Measurements from ENCODE around the gene RARB.

Gene RARB

GRCh38 chr3:25619382-25619781 is 191.3 kb downstream of the RARB start:
- DNase-seq: no peak

GRCh38 chr3:25620493-25620892 is 192.4 kb downstream of the RARB start:
- no peak for DNase-seq

GRCh38 chr3:25621087-25621486 is 193.0 kb downstream of the RARB start:
- no peak for DNase-seq

- DNase-seq: no peak
These were observed 203.9 kb downstream of the RARB start for GRCh38 chr3:25631989-25632388.

GRCh38 chr3:25633919-25634318 is 205.9 kb downstream of the RARB start:
- DNase-seq: no peak

GRCh38 chr3:25635038-25635437 is 207.0 kb downstream of the RARB start:
- no peak for DNase-seq

Data from NCI-H2029 treated with DMSO at 0.1 percent for 48 hours (cell line).